ENCODE results near the gene PRMT2.
"Not testable (repeated sequence)": the region's sequence is repeated elsewhere in the genome, so short reads cannot be mapped to it uniquely, and the experiment has no call there.

Gene PRMT2

DNA sequence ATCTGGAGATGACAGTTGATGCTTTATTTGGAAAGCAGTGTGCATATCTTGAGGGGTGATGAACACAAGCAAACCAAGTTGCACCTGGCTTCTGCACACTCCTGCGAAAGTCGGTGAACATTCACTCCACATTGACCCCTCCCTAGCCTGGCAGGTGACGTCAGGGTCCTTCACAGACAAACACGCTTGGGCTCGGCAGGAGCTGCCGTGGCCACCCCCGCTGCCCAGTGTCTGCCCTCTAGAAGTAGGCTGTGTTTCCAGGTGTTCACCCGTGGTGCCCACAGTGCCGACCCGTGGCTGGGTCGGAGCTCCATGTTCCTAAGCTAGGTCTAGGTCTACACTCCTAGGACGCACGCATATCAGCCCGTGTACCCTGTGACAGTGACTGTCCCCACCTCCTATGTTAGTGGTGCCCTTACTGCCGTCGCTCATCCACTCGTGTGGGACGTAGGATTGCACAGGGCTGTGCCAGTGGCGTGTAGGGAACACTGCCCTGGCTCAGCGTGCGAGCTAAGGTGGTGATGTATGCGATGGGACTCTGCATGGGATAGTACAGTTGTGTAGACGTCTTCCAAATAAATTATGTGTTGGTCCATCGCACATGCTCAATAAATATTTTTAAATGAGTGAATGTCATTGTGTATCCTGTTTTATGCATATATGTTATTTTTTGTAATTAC is 29.0 kb downstream of the PRMT2 start:
- DNase-seq (ENCODE audit: extremely low read depth, low read depth), result no peak
- TF ChIP-seq, protein P1, sequence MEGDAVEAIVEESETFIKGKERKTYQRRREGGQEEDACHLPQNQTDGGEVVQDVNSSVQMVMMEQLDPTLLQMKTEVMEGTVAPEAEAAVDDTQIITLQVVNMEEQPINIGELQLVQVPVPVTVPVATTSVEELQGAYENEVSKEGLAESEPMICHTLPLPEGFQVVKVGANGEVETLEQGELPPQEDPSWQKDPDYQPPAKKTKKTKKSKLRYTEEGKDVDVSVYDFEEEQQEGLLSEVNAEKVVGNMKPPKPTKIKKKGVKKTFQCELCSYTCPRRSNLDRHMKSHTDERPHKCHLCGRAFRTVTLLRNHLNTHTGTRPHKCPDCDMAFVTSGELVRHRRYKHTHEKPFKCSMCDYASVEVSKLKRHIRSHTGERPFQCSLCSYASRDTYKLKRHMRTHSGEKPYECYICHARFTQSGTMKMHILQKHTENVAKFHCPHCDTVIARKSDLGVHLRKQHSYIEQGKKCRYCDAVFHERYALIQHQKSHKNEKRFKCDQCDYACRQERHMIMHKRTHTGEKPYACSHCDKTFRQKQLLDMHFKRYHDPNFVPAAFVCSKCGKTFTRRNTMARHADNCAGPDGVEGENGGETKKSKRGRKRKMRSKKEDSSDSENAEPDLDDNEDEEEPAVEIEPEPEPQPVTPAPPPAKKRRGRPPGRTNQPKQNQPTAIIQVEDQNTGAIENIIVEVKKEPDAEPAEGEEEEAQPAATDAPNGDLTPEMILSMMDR (IDR thresholded peaks at IDR 0.05; ENCODE audit: low read depth, low read length), result no peak

DNA sequence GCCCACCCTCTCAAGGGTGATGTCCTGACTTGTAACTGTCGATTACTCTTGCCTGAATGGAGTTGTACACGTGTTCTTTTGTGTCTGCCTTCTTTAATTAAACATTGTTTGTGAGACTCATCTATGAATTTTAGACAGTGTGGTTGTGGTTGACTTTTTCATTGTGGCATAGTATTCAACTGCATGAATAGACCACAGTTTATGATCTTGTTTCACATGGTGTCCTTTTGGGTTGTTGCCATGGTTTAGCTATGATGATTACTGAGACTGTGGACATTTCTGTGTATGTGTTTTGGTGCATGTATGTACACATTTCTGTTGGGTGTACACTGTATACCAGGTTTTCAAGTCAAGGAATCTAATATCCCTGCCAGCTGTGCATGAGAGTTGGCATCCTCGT is 30.1 kb downstream of the PRMT2 start:
- TF ChIP-seq, protein P1 (IDR thresholded peaks at IDR 0.05; ENCODE audit: low read depth, low read length), result no peak
- no peak for DNase-seq (ENCODE audit: extremely low read depth, low read depth)

DNA sequence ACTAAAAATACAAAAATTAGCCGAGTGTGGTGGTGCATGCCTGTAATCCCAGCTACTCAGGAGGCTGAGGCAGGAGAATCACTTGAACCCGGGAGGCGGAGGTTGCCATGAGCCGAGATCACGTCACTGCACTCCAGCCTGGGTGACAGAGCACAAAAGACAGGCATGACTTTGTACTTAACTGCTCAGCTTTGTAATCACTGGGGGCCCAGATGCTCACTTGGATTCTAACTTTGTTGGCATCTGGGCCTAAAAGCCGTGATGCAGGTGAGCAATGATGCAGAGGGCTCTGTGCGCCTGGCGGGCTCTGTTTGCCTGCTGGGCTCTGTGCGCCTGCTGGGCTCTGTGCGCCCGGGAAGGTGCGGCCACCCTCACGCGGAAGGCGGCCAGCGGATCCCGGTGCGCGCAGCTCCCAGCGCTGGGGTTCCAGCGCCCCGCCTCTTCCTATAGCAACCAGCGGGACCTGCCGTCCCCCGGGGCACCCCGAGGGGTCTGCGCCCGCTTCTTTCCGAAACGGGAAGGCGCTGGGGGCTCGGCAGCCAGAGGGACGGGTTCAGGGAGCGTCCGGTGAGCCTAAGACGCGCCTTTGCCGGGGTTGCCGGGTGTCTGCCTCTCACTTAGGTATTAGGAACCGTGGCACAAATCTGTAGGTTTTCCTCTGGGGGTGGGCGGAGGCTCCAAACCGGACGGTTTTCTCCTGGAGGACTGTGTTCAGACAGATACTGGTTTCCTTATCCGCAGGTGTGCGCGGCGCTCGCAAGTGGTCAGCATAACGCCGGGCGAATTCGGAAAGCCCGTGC is 31.7 kb downstream of the PRMT2 start:
- DNase-seq (ENCODE audit: extremely low read depth, low read depth), result no peak
- TF ChIP-seq, protein P1 (IDR thresholded peaks at IDR 0.05; ENCODE audit: low read depth, low read length), result no peak

DNA sequence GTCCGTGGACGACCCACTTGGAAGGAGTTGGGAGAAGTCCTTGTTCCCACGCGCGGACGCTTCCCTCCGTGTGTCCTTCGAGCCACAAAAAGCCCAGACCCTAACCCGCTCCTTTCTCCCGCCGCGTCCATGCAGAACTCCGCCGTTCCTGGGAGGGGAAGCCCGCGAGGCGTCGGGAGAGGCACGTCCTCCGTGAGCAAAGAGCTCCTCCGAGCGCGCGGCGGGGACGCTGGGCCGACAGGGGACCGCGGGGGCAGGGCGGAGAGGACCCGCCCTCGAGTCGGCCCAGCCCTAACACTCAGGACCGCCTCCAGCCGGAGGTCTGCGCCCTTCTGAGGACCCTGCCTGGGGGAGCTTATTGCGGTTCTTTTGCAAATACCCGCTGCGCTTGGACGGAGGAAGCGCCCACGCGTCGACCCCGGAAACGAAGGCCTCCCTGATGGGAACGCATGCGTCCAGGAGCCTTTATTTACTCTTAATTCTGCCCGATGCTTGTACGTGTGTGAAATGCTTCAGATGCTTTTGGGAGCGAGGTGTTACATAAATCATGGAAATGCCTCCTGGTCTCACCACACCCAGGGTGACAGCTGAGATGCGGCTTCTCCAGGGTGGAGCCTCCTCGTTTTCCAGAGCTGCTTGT is 32.4 kb downstream of the PRMT2 start:
- TF ChIP-seq, protein P1 (IDR thresholded peaks at IDR 0.05; ENCODE audit: low read depth, low read length), result no peak
- DNase-seq (ENCODE audit: extremely low read depth, low read depth), result no peak

DNA sequence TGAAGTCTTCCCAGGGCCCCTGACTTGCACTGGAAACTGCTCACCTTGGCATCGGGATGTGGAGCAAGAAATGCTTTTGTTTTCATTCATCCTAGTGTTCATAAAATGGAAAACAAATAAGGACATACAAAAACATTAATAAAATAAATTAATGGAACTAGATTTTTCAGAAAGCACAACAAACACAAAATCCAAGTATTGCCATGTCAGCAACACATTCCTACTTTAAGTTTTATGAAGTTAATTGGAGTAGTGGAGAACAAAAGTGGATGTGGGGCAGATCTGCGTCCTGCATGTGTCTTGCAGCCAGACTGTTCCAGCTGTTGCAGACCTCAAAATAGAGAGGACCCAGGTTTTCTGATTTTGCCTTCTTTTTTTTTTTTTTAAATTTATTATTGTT is 32.9 kb downstream of the PRMT2 start:
- no peak for DNase-seq (ENCODE audit: extremely low read depth, low read depth)
- TF ChIP-seq, protein P1 (IDR thresholded peaks at IDR 0.05; ENCODE audit: low read depth, low read length), result no peak

DNA sequence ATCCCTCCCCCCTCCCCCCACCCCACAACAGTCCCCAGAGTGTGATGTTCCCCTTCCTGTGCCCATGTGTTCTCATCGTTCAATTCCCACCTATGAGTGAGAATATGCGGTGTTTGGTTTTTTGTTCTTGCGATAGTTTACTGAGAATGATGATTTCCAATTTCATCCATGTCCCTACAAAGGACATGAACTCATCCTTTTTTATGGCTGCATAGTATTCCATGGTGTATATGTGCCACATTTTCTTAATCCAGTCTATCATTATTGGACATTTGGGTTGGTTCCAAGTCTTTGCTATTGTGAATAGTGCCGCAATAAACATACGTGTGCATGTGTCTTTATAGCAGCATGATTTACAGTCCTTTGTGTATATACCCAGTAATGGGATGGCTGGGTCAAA is 33.4 kb downstream of the PRMT2 start:
- not testable (repeated sequence) for DNase-seq (ENCODE audit: extremely low read depth, low read depth)

DNA sequence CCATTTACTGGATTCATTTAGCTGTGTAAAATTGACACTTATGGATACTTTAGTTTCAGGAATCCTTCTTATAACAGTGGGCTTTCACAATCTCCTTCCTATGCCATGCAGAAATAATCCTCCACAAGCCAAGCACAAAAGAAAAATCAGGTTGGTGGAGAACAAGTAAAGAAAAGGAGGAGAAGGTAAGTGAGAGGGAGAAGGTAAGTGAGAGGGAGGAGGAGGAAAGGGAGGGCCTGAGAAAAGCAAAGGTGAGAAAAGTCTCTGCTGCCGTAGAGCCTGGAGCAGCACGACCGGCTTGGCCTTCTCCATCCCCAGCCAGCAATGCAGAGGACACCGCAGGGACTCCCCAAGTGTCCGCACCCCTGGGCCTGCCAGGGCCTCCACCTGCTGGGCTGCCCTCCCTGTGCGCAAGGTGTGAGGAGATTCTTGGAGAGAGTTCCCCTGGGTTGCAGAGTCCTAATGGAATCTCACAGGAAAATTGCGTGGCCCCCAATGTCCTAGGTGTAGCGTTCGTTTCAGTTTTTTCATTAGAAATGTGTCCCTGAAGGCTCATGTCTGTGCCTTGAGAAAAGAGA is 39.0 kb downstream of the PRMT2 start:
- TF ChIP-seq, protein P1 (IDR thresholded peaks at IDR 0.05; ENCODE audit: low read depth, low read length), result no peak
- no peak for DNase-seq (ENCODE audit: extremely low read depth, low read depth)

Measured in AG09319 (cell line).